H9 (cell line): ENCODE data around the gene EML5. TPM values are rescaled to one million over a fixed set of nuclear protein-coding genes. Genes with fewer than 3 reads are reported as not detected.

Source experiments
- DNase-seq: peaks from one replicate; pipeline ENCODE4 v3.0.0-alpha.2; 2017
- H2AFZ ChIP-seq: one replicate; pipeline ENCODE4 v1.6.1; 2013; ENCODE audit warnings: mild to moderate bottlenecking, low read length, control low read depth, moderate library complexity
- H2AK5ac ChIP-seq: 2 replicates; pipeline ENCODE4 v1.6.1; 2013; ENCODE audit warnings: low read length, control low read depth, mixed read lengths; ENCODE audit not compliant: insufficient read length
- H2BK120ac ChIP-seq: one replicate; pipeline ENCODE4 v1.6.1; 2013; ENCODE audit warnings: low read depth, mild to moderate bottlenecking, low read length, control low read depth, inconsistent platforms; ENCODE audit not compliant: poor library complexity, severe bottlenecking
- H2BK12ac ChIP-seq: 2 replicates; pipeline ENCODE4 v1.6.1; 2013; ENCODE audit warnings: low read length, control low read depth, mixed read lengths, low read depth; ENCODE audit not compliant: insufficient read length
- H2BK15ac ChIP-seq: 2 replicates; pipeline ENCODE4 v1.6.1; 2013; ENCODE audit warnings: low read depth, low read length, control low read depth
- H2BK20ac ChIP-seq: one replicate; pipeline ENCODE4 v1.6.1; 2013; ENCODE audit warnings: low read depth, mild to moderate bottlenecking, low read length, control low read depth, inconsistent platforms; ENCODE audit not compliant: poor library complexity, severe bottlenecking
- H2BK5ac ChIP-seq: 2 replicates; pipeline ENCODE4 v1.6.1; 2013; ENCODE audit warnings: low read length, control low read depth, mixed read lengths; ENCODE audit not compliant: insufficient read length
- H3K14ac ChIP-seq: 2 replicates; pipeline ENCODE4 v1.6.1; 2013; ENCODE audit warnings: low read length, control low read depth; ENCODE audit not compliant: insufficient read depth
- H3K18ac ChIP-seq: 2 replicates; pipeline ENCODE4 v1.6.1; 2013; ENCODE audit warnings: low read depth, mild to moderate bottlenecking, mixed read lengths, low read length, control low read depth; ENCODE audit not compliant: insufficient read length
- H3K23ac ChIP-seq: 2 replicates; pipeline ENCODE4 v1.6.1; 2013; ENCODE audit warnings: low read length, control low read depth, mixed read lengths, low read depth; ENCODE audit not compliant: insufficient read length
- H3K23me2 ChIP-seq: 2 replicates; pipeline ENCODE4 v1.6.1; 2013; ENCODE audit warnings: low read depth, mild to moderate bottlenecking, mixed read lengths, low read length, control low read depth; ENCODE audit not compliant: insufficient read length, poor library complexity, severe bottlenecking
- H3K27ac ChIP-seq: 2 replicates; pipeline ENCODE4 v1.5.1; 2013; ENCODE audit warnings: low read length, control low read depth, mixed read lengths, low read depth; ENCODE audit not compliant: insufficient read length
- H3K27me3 ChIP-seq: 2 replicates; pipeline ENCODE4 v1.6.1; 2013; ENCODE audit warnings: low read length, control low read depth, inconsistent platforms; ENCODE audit not compliant: insufficient read depth
- H3K4ac ChIP-seq: 2 replicates; pipeline ENCODE4 v1.6.1; 2013; ENCODE audit warnings: low read depth, mild to moderate bottlenecking, control low read depth, inconsistent platforms, low read length, moderate library complexity
- H3K4me1 ChIP-seq: 2 replicates; pipeline ENCODE4 v1.6.1; 2013; ENCODE audit warnings: low read length, control low read depth, inconsistent platforms; ENCODE audit not compliant: insufficient read depth
- H3K4me2 ChIP-seq: 2 replicates; pipeline ENCODE4 v1.6.1; 2013; ENCODE audit warnings: low read length, control low read depth, mixed read lengths; ENCODE audit not compliant: insufficient read length, insufficient read depth
- H3K56ac ChIP-seq: 2 replicates; pipeline ENCODE4 v1.6.1; 2013; ENCODE audit warnings: low read depth, mild to moderate bottlenecking, mixed read lengths, low read length, control low read depth; ENCODE audit not compliant: insufficient read length
- H3K79me1 ChIP-seq: 2 replicates; pipeline ENCODE4 v1.6.1; 2013; ENCODE audit warnings: low read depth, mild to moderate bottlenecking, moderate library complexity, low read length, control low read depth, inconsistent platforms; ENCODE audit not compliant: insufficient read depth, poor library complexity, severe bottlenecking
- H3K79me2 ChIP-seq: 2 replicates; pipeline ENCODE4 v1.6.1; 2013; ENCODE audit warnings: low read length, control low read depth, inconsistent platforms; ENCODE audit not compliant: insufficient read depth
- H3K9ac ChIP-seq: 2 replicates; pipeline ENCODE4 v1.6.1; 2013; ENCODE audit warnings: low read length, control low read depth, mixed read lengths; ENCODE audit not compliant: insufficient read length; ENCODE audit errors: extremely low read depth
- H3K9me3 ChIP-seq: one replicate; pipeline ENCODE4 v1.6.1; 2013; ENCODE audit warnings: low read depth, low read length, inconsistent platforms; ENCODE audit not compliant: control insufficient read depth
- H3T11ph ChIP-seq: one replicate; pipeline ENCODE4 v1.6.1; 2013; ENCODE audit warnings: mild to moderate bottlenecking, low read length, control low read depth, inconsistent platforms
- H4K20me1 ChIP-seq: one replicate; pipeline ENCODE4 v1.6.1; 2013; ENCODE audit not compliant: control insufficient read depth, insufficient read length, insufficient read depth
- H4K5ac ChIP-seq: 2 replicates; pipeline ENCODE4 v1.6.1; 2013; ENCODE audit warnings: low read depth, mild to moderate bottlenecking, mixed read lengths, low read length, control low read depth; ENCODE audit not compliant: insufficient read length
- H4K8ac ChIP-seq: replicated peaks from 2 replicates; pipeline ENCODE4 v1.6.1; 2013; ENCODE audit warnings: low read length, control low read depth, mixed read lengths, low read depth; ENCODE audit not compliant: insufficient read length
- H4K91ac ChIP-seq: 2 replicates; pipeline ENCODE4 v1.6.1; 2013; ENCODE audit warnings: low read depth, mild to moderate bottlenecking, moderate library complexity, mixed read lengths, low read length, control low read depth; ENCODE audit not compliant: insufficient read length
- H3K27ac Mint-ChIP-seq, 3 experiments: 2 replicates in 2 of 3; 3 replicates in 1 of 3; pipeline ENCODE4 v1.8.0; 2020 to 2021; ENCODE audit warnings: mixed read lengths in 3 of 3, mild to moderate bottlenecking in 1 of 3, moderate library complexity in 1 of 3
- H3K27me3 Mint-ChIP-seq: 2 replicates; pipeline ENCODE4 v1.8.0; 2021; ENCODE audit warnings: low read depth, mild to moderate bottlenecking, moderate library complexity, mixed read lengths
- H3K36me3 Mint-ChIP-seq, 3 experiments: 2 replicates in 2 of 3; 3 replicates in 1 of 3; pipeline ENCODE4 v1.8.0; 2020 to 2021; ENCODE audit warnings: low read depth in 3 of 3, mixed read lengths in 3 of 3; ENCODE audit not compliant: insufficient read depth in 1 of 3
- H3K4me1 Mint-ChIP-seq, 2 experiments: 2 replicates each; pipeline ENCODE4 v1.8.0; 2020; ENCODE audit warnings: mixed read lengths in 2 of 2
- H3K4me3 Mint-ChIP-seq, 2 experiments: 2 replicates in 1 of 2; 3 replicates in 1 of 2; pipeline ENCODE4 v1.8.0; 2020 to 2021; ENCODE audit warnings: mild to moderate bottlenecking in 2 of 2, mixed read lengths in 2 of 2, moderate library complexity in 1 of 2
- H3K9me3 Mint-ChIP-seq, 2 experiments: 2 replicates in 1 of 2; 3 replicates in 1 of 2; pipeline ENCODE4 v1.8.0; 2020; ENCODE audit warnings: mild to moderate bottlenecking in 2 of 2, mixed read lengths in 2 of 2, moderate library complexity in 1 of 2
- CTCF ChIP-seq: fragments of 200-600 bp; sonication (generic); conservative IDR thresholded peaks from 3 replicates; pipeline ENCODE4 v1.8.0; 2021; ENCODE audit warnings: antibody characterized with exemption, mild to moderate bottlenecking
- WGBS: extraction: QIAGEN DNeasy Blood & Tissue Kit; methylation state at CpG from one replicate; pipeline ENCODE4 v1.1.7; 2013; ENCODE audit warnings: missing lambda C conversion rate, low lambda C conversion rate, mixed read lengths; ENCODE audit not compliant: insufficient read length; ENCODE audit errors: extremely low coverage; 5-methylcytosine and 5-hydroxymethylcytosine counted together
- total RNA-seq: library from RNA; stranded (reverse); gene quantifications from 2 replicates; pipeline ENCODE4 v1.2.1, GENCODE V29; 2021

The EML5 gene
- total RNA-seq, 1 experiment from 2014 or later = 0.81 TPM

- WGBS = no CpG with 5 or more reads among the region's 4 CpGs
- H3K36me3 Mint-ChIP-seq = no peaks in the 10 kb centered on the region; a peak in 1 of 7 replicates
Measured at GRCh38 chr14:88669346-88669745, 123.4 kb downstream of the EML5 start.

More at GRCh38 chr14:88669346-88669745, 123.4 kb downstream of the EML5 start:
- Histone ChIP-seq H3K4ac (no peak overlapping the region), H3K9ac (no peak overlapping the region), H2AFZ (no peak overlapping the region), H3K27me3 (no peaks in the 10 kb centered on the region), H3K23ac (no peak overlapping the region), H3K4me1 (no peaks in the 10 kb centered on the region), H2BK5ac (no peak overlapping the region), H4K91ac (no peak overlapping the region), H3K79me2 (no peaks in the 10 kb centered on the region), H3K18ac (no peak overlapping the region), H4K8ac (no peak overlapping the region), H3K23me2 (no peaks in the 10 kb centered on the region), H4K20me1 (no peaks in the 10 kb centered on the region), H3K4me2 (no peak overlapping the region), H3K27ac (no peak overlapping the region), H3K14ac (no peak overlapping the region), H3K9me3 (no peaks in the 10 kb centered on the region), H2BK120ac (no peak overlapping the region), H2BK20ac (no peak overlapping the region), H3T11ph (no peak overlapping the region), H2BK15ac (no peak overlapping the region), H3K56ac (no peak overlapping the region), H3K79me1 (no peaks in the 10 kb centered on the region), H4K5ac (no peak overlapping the region), H2AK5ac (no peak overlapping the region), H2BK12ac (no peak overlapping the region)
- Mint-ChIP-seq H3K27ac (no peak overlapping the region), H3K4me1 (no peaks in the 10 kb centered on the region), H3K9me3 (peaks cover 3 to 4% of the 10 kb centered on the region in 2 experiments; a peak in 3 of 5 replicates), H3K4me3 (no peak overlapping the region), H3K27me3 (peaks cover 5% of the 10 kb centered on the region)
- no peak for DNase-seq
- TF ChIP-seq CTCF = no peak
